Effector CD8-positive, alpha-beta T cell (primary cell): Measurements from ENCODE around the gene HSP90AB1.

Experiments used
- DNase-seq: peaks from one replicate; lab custom pipeline; 2025; lab: John Stamatoyannopoulos, UW

HSP90AB1 gene

GRCh38 chr6:44255871-44256774 lies 9.2 kb downstream of the HSP90AB1 start:
- DNase-seq: peak; percentile 17

GRCh38 chr6:44256775-44257024 lies 9.8 kb downstream of the HSP90AB1 start:
- no peak for DNase-seq

GRCh38 chr6:44257025-44257752 lies 10.3 kb downstream of the HSP90AB1 start, which contains the start of gene SLC35B2:
Gene SLC35B2 (minus strand): TSS chr6:44257528. CDS start chr6:44257410, 118 bp downstream.
- peak; percentile 52 for DNase-seq

- no peak for DNase-seq
Measured at GRCh38 chr6:44257753-44258324, 10.9 kb downstream of the HSP90AB1 start.

GRCh38 chr6:44258325-44258863 lies 11.5 kb downstream of the HSP90AB1 start:
- DNase-seq: no peak

- DNase-seq: no peak
Measured at GRCh38 chr6:44258921-44259320, 12.0 kb downstream of the HSP90AB1 start.

GRCh38 chr6:44260011-44260410 lies 13.1 kb downstream of the HSP90AB1 start:
- DNase-seq: no peak

GRCh38 chr6:44260451-44261297 lies 13.8 kb downstream of the HSP90AB1 start:
- DNase-seq: no peak

GRCh38 chr6:44261581-44261980 lies 14.7 kb downstream of the HSP90AB1 start:
- DNase-seq: no peak

GRCh38 chr6:44262467-44263353 lies 15.8 kb downstream of the HSP90AB1 start:
- no peak for DNase-seq

GRCh38 chr6:44263354-44264100 lies 16.6 kb downstream of the HSP90AB1 start:
- DNase-seq: peak; percentile 37

- no peak for DNase-seq
Measured at GRCh38 chr6:44264154-44265006, 17.5 kb downstream of the HSP90AB1 start.

GRCh38 chr6:44265007-44265721 lies 18.3 kb downstream of the HSP90AB1 start, which contains the start of gene NFKBIE:
Gene NFKBIE (minus strand): TSS chr6:44265551. CDS start chr6:44265346, 205 bp downstream.
- peak; percentile 94 for DNase-seq

GRCh38 chr6:44265722-44266233 lies 18.9 kb downstream of the HSP90AB1 start:
- DNase-seq: no peak

- no peak for DNase-seq
Measured at GRCh38 chr6:44266347-44266746, 19.4 kb downstream of the HSP90AB1 start.

GRCh38 chr6:44267252-44267651 lies 20.4 kb downstream of the HSP90AB1 start:
- DNase-seq: no peak

GRCh38 chr6:44268095-44268628 lies 21.3 kb downstream of the HSP90AB1 start:
- peak; percentile 35 for DNase-seq
